Neural progenitor cell (in vitro differentiated cells): ENCODE measurements around the gene MTMR1.

ENCODE experiments used
- CTCF ChIP-seq: fragments of 200-600 bp; sonication (generic); IDR thresholded peaks from 2 replicates; pipeline ENCODE4 v1.5.1; 2017; ENCODE audit warnings: antibody characterized with exemption, mild to moderate bottlenecking
- EZH2phosphoT487 ChIP-seq: fragments of 200-600 bp; sonication (generic); IDR thresholded peaks from 2 replicates; pipeline ENCODE4 v1.6.1; 2017; ENCODE audit warnings: antibody characterized with exemption

- no peak for TF ChIP-seq CTCF
- TF ChIP-seq EZH2phosphoT487 = no peak
Measured at GRCh38 chrX:150696866-150697265, 3.7 kb downstream of the MTMR1 start.
